Left lung (tissue), 10 donors: ENCODE measurements around the gene UXS1. TPM values are rescaled to one million over a fixed set of nuclear protein-coding genes. Genes with fewer than 3 reads are reported as not detected.
A peak's percentile ranks its signal among the peaks of the same experiment; 100 is the strongest.

Experiments
- ATAC-seq: fragments of 200-7000 bp; cut with Tn5 transposase; one replicate; pipeline ENCODE4 v1.9.1; 2020; ENCODE audit warnings: moderate library complexity
- DNase-seq, 4 donors: peaks; one replicate each; pipeline ENCODE4 v3.0.0-alpha.2; 2013 to 2020
- H3K27ac ChIP-seq, 2 donors: fragments of 200-600 bp; sonication (generic) in 1 of 2; one replicate each; pipeline versions ENCODE4 v1.5.0 to v1.8.0; 2020 to 2021
- H3K27me3 ChIP-seq, 2 donors: fragments of 200-600 bp; sonication (generic) in 1 of 2; one replicate each; pipeline versions ENCODE4 v1.5.0 to v1.8.0; 2020 to 2021
- H3K36me3 ChIP-seq, 2 donors: fragments of 200-600 bp; sonication (generic) in 1 of 2; one replicate each; pipeline versions ENCODE4 v1.5.0 to v1.8.0; 2020 to 2021
- H3K4me1 ChIP-seq, 2 donors: fragments of 200-600 bp; one replicate each; pipeline ENCODE4 v1.8.0; 2021
- H3K4me3 ChIP-seq, 2 donors: fragments of 200-600 bp; sonication (generic) in 1 of 2; one replicate each; pipeline versions ENCODE4 v1.5.0 to v1.8.0; 2020 to 2021; ENCODE audit warnings: mild to moderate bottlenecking in 1 of 2
- H3K9me3 ChIP-seq, 2 donors: fragments of 200-600 bp; sonication (generic) in 1 of 2; one replicate each; pipeline versions ENCODE4 v1.5.0 to v1.8.0; 2020 to 2021
- CTCF ChIP-seq, 2 donors: fragments of 200-600 bp; sonication (generic) in 1 of 2; IDR thresholded peaks; one replicate each; pipeline versions ENCODE4 v1.5.0 to v1.8.0; 2021; ENCODE audit warnings: antibody characterized with exemption in 2 of 2
- intact Hi-C, 2 donors: fragments of 100-400 bp; cut with DNase I; formaldehyde crosslinking; loops; one replicate each; pipeline versions ENCODE4 v1.11.2 to v1.14.2; 2022
- polyA plus RNA-seq, 6 donors: library from polyadenylated mRNA; unstranded; fragments of 120-200 nt; gene quantifications; one replicate each; pipeline ENCODE4 v1.2.1, GENCODE V29; 2013; ENCODE audit not compliant: insufficient read length in 6 of 6
- total RNA-seq, 2 donors: library from RNA; stranded (reverse); fragmentation: NEBNext Ultra II Directional; extraction: Animal tissue kit (Norgen Biotek cat#: 25700); gene quantifications; one replicate each; pipeline ENCODE4 v1.2.1, GENCODE V29; 2021
- donor health status: DM: no; HTN: yes; CAD: no.
- donor health status: DM: no; HTN: no; CAD: no.

The UXS1 gene
- total and polyA plus RNA-seq, 8 donors, result 46.9 to 98.5 (median 87.4) TPM

- no peak for TF ChIP-seq CTCF (IDR thresholded peaks at IDR 0.05)
- no peaks in the 10 kb centered on the region for H3K36me3 ChIP-seq
- H3K4me3 ChIP-seq, result peak overlapping the region; percentile 21 to 26
- ATAC-seq (no peak), DNase-seq (peak in 1 of 4 donors; percentile 63)
- H3K9me3 ChIP-seq, result no peaks in the 10 kb centered on the region
- H3K4me1 ChIP-seq, result peaks cover 0 to 10% of the 10 kb centered on the region in 2 donors
- intact Hi-C loops, result no loop called here
- H3K27ac ChIP-seq, result no peak overlapping the region
- peaks cover 15 to 39% of the 10 kb centered on the region in 2 donors for H3K27me3 ChIP-seq
These were observed 127.9 kb downstream of the UXS1 start for GRCh38 chr2:106065983-106066820.

DNA sequence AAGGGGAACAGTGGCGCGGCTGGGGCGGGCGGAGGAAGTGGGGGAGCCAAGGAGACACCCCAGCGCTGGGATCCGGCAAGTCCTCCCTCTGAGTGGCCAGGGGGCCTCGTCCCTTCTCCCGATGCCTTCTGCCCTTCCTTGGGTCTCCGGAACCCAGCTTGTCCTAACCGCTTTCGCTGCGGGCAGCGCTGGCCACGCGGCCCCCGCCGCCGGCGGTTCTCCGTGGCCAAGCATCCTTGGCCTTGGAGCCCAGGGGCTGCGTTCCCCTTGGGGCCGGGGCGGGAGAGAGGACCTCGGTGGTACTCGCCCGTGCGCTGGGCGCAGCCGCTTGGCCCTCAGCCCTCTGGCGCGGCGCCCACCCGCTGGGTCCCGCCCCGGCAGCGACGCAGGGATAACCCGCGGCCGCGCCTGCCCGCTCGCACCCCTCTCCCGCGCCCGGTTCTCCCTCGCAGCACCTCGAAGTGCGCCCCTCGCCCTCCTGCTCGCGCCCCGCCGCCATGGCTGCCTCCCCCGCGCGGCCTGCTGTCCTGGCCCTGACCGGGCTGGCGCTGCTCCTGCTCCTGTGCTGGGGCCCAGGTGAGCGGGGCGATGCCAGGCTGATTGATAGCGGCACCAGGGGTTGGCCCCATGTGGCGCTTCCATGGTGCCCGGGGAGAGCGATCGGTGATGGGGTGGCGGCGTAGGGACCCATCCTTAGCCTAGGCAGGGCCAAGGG lies 128.7 kb downstream of the UXS1 start:
- H3K36me3 ChIP-seq, result no peaks in the 10 kb centered on the region
- no peak for DNase-seq

GRCh38 chr2:106063181-106063580 lies 130.9 kb downstream of the UXS1 start:
- no peaks in the 10 kb centered on the region for H3K9me3 ChIP-seq
- no peak overlapping the region for H3K27ac ChIP-seq
- intact Hi-C loops, result no loop called here
- H3K4me3 ChIP-seq, result no peak overlapping the region
- H3K36me3 ChIP-seq, result no peaks in the 10 kb centered on the region
- H3K27me3 ChIP-seq, result peaks cover 15 to 39% of the 10 kb centered on the region in 2 donors
- H3K4me1 ChIP-seq, result peaks cover 0 to 10% of the 10 kb centered on the region in 2 donors
- no peak for ATAC-seq
- DNase-seq, result no peak
- no peak for TF ChIP-seq CTCF (IDR thresholded peaks at IDR 0.05)

More for the DNA sequence above, 128.7 kb downstream of the UXS1 start:
- H3K27me3 ChIP-seq, result peaks cover 15 to 39% of the 10 kb centered on the region in 2 donors
- H3K9me3 ChIP-seq, result no peaks in the 10 kb centered on the region
- intact Hi-C loops, result no loop called here
- H3K4me1 ChIP-seq, result peaks cover 0 to 10% of the 10 kb centered on the region in 2 donors
- ATAC-seq, result peak; percentile 39
- peak overlapping the region; percentile 21 to 26 for H3K4me3 ChIP-seq
- no peak overlapping the region for H3K27ac ChIP-seq
- TF ChIP-seq CTCF (IDR thresholded peaks at IDR 0.05), result no peak

DNA sequence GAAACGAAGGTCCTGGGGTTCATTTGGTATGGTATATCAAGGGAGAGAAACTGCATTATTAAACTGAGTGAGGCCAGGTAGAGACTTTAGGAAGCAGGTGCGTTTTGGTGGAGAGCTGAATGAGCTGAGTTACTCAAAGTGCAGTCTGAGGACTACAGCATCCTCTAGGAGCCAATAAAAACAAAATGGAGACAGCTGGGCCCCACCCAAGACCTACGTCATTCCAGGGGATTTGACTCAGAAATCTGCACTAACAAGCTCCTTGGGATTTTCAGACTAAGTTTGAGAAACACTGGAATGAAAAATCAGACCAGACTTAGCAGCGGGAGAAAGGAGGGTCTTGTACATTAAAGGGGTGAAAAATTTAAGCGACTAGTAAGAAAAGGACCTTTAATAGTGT lies 131.5 kb downstream of the UXS1 start:
- peaks cover 0 to 10% of the 10 kb centered on the region in 2 donors for H3K4me1 ChIP-seq
- no peak for ATAC-seq
- no peaks in the 10 kb centered on the region for H3K9me3 ChIP-seq
- H3K27ac ChIP-seq, result no peak overlapping the region
- no peak overlapping the region for H3K4me3 ChIP-seq
- H3K36me3 ChIP-seq, result no peaks in the 10 kb centered on the region
- TF ChIP-seq CTCF (IDR thresholded peaks at IDR 0.05), result no peak
- DNase-seq, result no peak
- H3K27me3 ChIP-seq, result peaks cover 15 to 34% of the 10 kb centered on the region in 2 donors
- intact Hi-C loops, result no loop called here
